HepG2 (cell line): ENCODE measurements around the gene POU6F1.

Experiments used
- EZH2 ChIP-seq: conservative IDR thresholded peaks from 2 replicates; pipeline ENCODE4 v1.6.1; 2012; ENCODE audit warnings: mild to moderate bottlenecking, low read depth, low read length, moderate library complexity
- PTBP1 ChIP-seq: fragments of 200-400 bp; formaldehyde crosslinking; IDR thresholded peaks from 2 replicates; pipeline ENCODE4 v1.6.1; 2018; ENCODE audit warnings: low read length, low read depth; ENCODE audit not compliant: poor library complexity, severe bottlenecking
- U2AF2 ChIP-seq: fragments of 200-400 bp; formaldehyde crosslinking; IDR thresholded peaks from 2 replicates; pipeline ENCODE4 v1.6.1; 2017; ENCODE audit warnings: low read depth, mild to moderate bottlenecking, low read length
- ZNF121 ChIP-seq: sonication (generic); formaldehyde crosslinking; IDR thresholded peaks from 2 replicates; pipeline ENCODE4 v1.5.0; 2020; ENCODE audit warnings: mild to moderate bottlenecking, missing genetic modification reagents

GRCh38 chr12:51198568-51199365 is 19.1 kb downstream of the POU6F1 start:
- peak; percentile 36; the same call in 1 of the 2 replicates for TF ChIP-seq ZNF121 (CRISPR knock-in tag)
- TF ChIP-seq EZH2, result no peak
- TF ChIP-seq PTBP1, result no peak
- TF ChIP-seq U2AF2, result no peak
